ENCODE data around the gene GLOD4. TPM values are rescaled to one million over a fixed set of nuclear protein-coding genes. Genes with fewer than 3 reads are reported as not detected.

The GLOD4 gene
- total and polyA plus RNA-seq, 8 donors, result 6.4 to 213 (median 86.6) TPM

- 90 to 97% (median 95%) methylated on average over 5 of the region's 5 CpGs for WGBS, 5 donors
- DNase-seq, result no peak
- no peak for TF ChIP-seq CTCF (IDR thresholded peaks at IDR 0.05)
- no peak for TF ChIP-seq EP300 (IDR thresholded peaks at IDR 0.05)
- no peak for TF ChIP-seq POLR2AphosphoS5 (IDR thresholded peaks at IDR 0.05)
- TF ChIP-seq POLR2A (IDR thresholded peaks at IDR 0.05), result no peak
- Histone ChIP-seq H3K4me1 (peaks cover 0 to 5% (median 0%) of the 10 kb centered on the region in 4 donors), H3K36me3 (peaks cover 51 to 97% (median 96%) of the 10 kb centered on the region in 4 donors), H3K27me3 (no peaks in the 10 kb centered on the region), H3K27ac (no peak overlapping the region), H3K9me3 (no peaks in the 10 kb centered on the region), H3K4me3 (no peak overlapping the region)
- intact Hi-C loops (cut with DNase I; ENCODE audit: low total_unique reads), result no loop called here
These were observed 7.8 kb downstream of the GLOD4 start for GRCh38 chr17:774313-774584.

- intact Hi-C loops (cut with DNase I; ENCODE audit: low total_unique reads), result no loop called here
- no peak overlapping the region for H3K27ac ChIP-seq
- H3K36me3 ChIP-seq, result peaks cover 54 to 100% (median 99%) of the 10 kb centered on the region in 4 donors
- no peaks in the 10 kb centered on the region for H3K9me3 ChIP-seq
- H3K27me3 ChIP-seq, result no peaks in the 10 kb centered on the region
- WGBS, 5 donors, result 79 to 87% (median 81%) methylated on average over 14 of the region's 14 CpGs
- no peak overlapping the region for H3K4me3 ChIP-seq
- peaks cover 0 to 5% (median 0%) of the 10 kb centered on the region in 4 donors for H3K4me1 ChIP-seq
- DNase-seq, result no peak
- TF ChIP-seq CTCF (IDR thresholded peaks at IDR 0.05), result no peak
- no peak for TF ChIP-seq EP300 (IDR thresholded peaks at IDR 0.05)
- TF ChIP-seq POLR2A (IDR thresholded peaks at IDR 0.05), result no peak
- TF ChIP-seq POLR2AphosphoS5 (IDR thresholded peaks at IDR 0.05), result no peak
These were observed 8.4 kb downstream of the GLOD4 start for GRCh38 chr17:773467-774312.

GRCh38 chr17:773016-773415 is 9.1 kb downstream of the GLOD4 start:
- TF ChIP-seq EP300 (IDR thresholded peaks at IDR 0.05) (no peak), POLR2A (IDR thresholded peaks at IDR 0.05) (no peak)
- H3K4me1 ChIP-seq, result peaks cover 0 to 5% (median 0%) of the 10 kb centered on the region in 4 donors
- intact Hi-C loops (cut with DNase I; ENCODE audit: low total_unique reads), result no loop called here
- H3K36me3 ChIP-seq, result peaks cover 48 to 99% (median 98%) of the 10 kb centered on the region in 4 donors
- WGBS, 5 donors, result 84 to 93% (median 89%) methylated on average over 5 of the region's 5 CpGs
- no peak overlapping the region for H3K27ac ChIP-seq
- no peak overlapping the region for H3K4me3 ChIP-seq
- DNase-seq, result no peak
- H3K27me3 ChIP-seq, result no peaks in the 10 kb centered on the region
- H3K9me3 ChIP-seq, result no peaks in the 10 kb centered on the region

- Histone ChIP-seq H3K4me1 (peaks cover 0 to 5% (median 0%) of the 10 kb centered on the region in 4 donors), H3K27ac (peak overlapping the region in 1 of 5 donors; percentile 13), H3K4me3 (no peak overlapping the region), H3K27me3 (no peaks in the 10 kb centered on the region), H3K36me3 (peaks cover 43 to 100% (median 99%) of the 10 kb centered on the region in 4 donors), H3K9me3 (no peaks in the 10 kb centered on the region)
- WGBS, 5 donors, result 54 to 73% (median 60%) methylated on average over 3 of the region's 3 CpGs
- intact Hi-C loops (cut with DNase I; ENCODE audit: low total_unique reads), result no loop called here
- no peak for DNase-seq
- TF ChIP-seq POLR2AphosphoS5 (IDR thresholded peaks at IDR 0.05), result no peak
- no peak for TF ChIP-seq POLR2A (IDR thresholded peaks at IDR 0.05)
- TF ChIP-seq CTCF (IDR thresholded peaks at IDR 0.05), result peak in 1 of 7 experiments; percentile 4
These were observed 15.0 kb downstream of the GLOD4 start for GRCh38 chr17:767076-767475.

- H3K27me3 ChIP-seq, result no peaks in the 10 kb centered on the region
- WGBS, 5 donors, result 85 to 90% (median 88%) methylated on average over 9 of the region's 9 CpGs
- no peaks in the 10 kb centered on the region for H3K9me3 ChIP-seq
- intact Hi-C loops (cut with DNase I; ENCODE audit: low total_unique reads), result no loop called here
- peaks cover 18 to 91% (median 88%) of the 10 kb centered on the region in 4 donors for H3K36me3 ChIP-seq
- H3K4me3 ChIP-seq, result no peak overlapping the region
- H3K27ac ChIP-seq, result no peak overlapping the region
- H3K4me1 ChIP-seq, result peaks cover 0 to 10% (median 0%) of the 10 kb centered on the region in 4 donors
- no peak for TF ChIP-seq EP300 (IDR thresholded peaks at IDR 0.05)
- TF ChIP-seq CTCF (IDR thresholded peaks at IDR 0.05), result no peak
- TF ChIP-seq POLR2AphosphoS5 (IDR thresholded peaks at IDR 0.05), result no peak
- no peak for TF ChIP-seq POLR2A (IDR thresholded peaks at IDR 0.05)
- DNase-seq, result no peak
These were observed 21.7 kb downstream of the GLOD4 start for GRCh38 chr17:760371-760770.
